HepG2 (cell line): ENCODE results near the gene CTDNEP1. TPM values are rescaled to one million over a fixed set of nuclear protein-coding genes. Genes with fewer than 3 reads are reported as not detected.

ENCODE experiments used
- ATF7-NPFF ChIP-seq: sonication (generic); formaldehyde crosslinking; IDR thresholded peaks from 2 replicates; pipeline ENCODE4 v1.8.1; 2023; ENCODE audit warnings: mild to moderate bottlenecking, low read depth, missing genetic modification reagents, moderate library complexity
- ATM ChIP-seq: fragments of 450-650 bp; IDR thresholded peaks from 2 replicates; pipeline ENCODE4 v1.7.1; 2017; ENCODE audit warnings: mild to moderate bottlenecking, borderline replicate concordance
- ETV5 ChIP-seq: IDR thresholded peaks from 2 replicates; pipeline ENCODE4 v1.6.1; 2018; ENCODE audit warnings: missing biosample characterization, missing genetic modification reagents, inconsistent platforms, borderline replicate concordance
- JUND ChIP-seq: sonication (generic); formaldehyde crosslinking; IDR thresholded peaks from 2 replicates; pipeline ENCODE4 v1.8.0; 2022; ENCODE audit warnings: mild to moderate bottlenecking, missing genetic modification reagents
- SMARCE1 ChIP-seq: fragments of 450-650 bp; IDR thresholded peaks from 2 replicates; pipeline ENCODE4 v1.6.1; 2017; ENCODE audit warnings: borderline replicate concordance
- SP2 ChIP-seq: sonication (generic); formaldehyde crosslinking; IDR thresholded peaks from 2 replicates; pipeline ENCODE4 v1.5.1; 2020; ENCODE audit warnings: mild to moderate bottlenecking, missing genetic modification reagents
- TAF15 ChIP-seq: fragments of 200-400 bp; formaldehyde crosslinking; IDR thresholded peaks from one replicate; pipeline ENCODE4 v1.6.1; 2018; ENCODE audit warnings: mild to moderate bottlenecking, low read depth, low read length; ENCODE audit not compliant: poor library complexity, severe bottlenecking
- ZNF274 ChIP-seq: sonication (generic); formaldehyde crosslinking; IDR thresholded peaks from 2 replicates; pipeline ENCODE4 v1.5.1; 2020; ENCODE audit warnings: mild to moderate bottlenecking, missing genetic modification reagents
- ZNF674 ChIP-seq: sonication (generic); formaldehyde crosslinking; IDR thresholded peaks from 2 replicates; pipeline ENCODE4 v1.5.0; 2020; ENCODE audit warnings: low read depth, mild to moderate bottlenecking, missing genetic modification reagents
- polyA plus RNA-seq, 8 experiments: library from polyadenylated mRNA; depleted of rRNA in 3 of 8; stranded (reverse) in 7 of 8; unstranded in 1 of 8; fragments of >200 nt; fragmentation: Illumina TruSeq in 4 of 8; extraction: Trizol in 4 of 8; gene quantifications; 2 replicates each; pipeline versions ENCODE4 v1.2.1 to v1.2.3, GENCODE V29; 2011 to 2016; ENCODE audit warnings: low read depth in 4 of 8, missing spikeins in 1 of 8, mixed read lengths in 1 of 8; ENCODE audit not compliant: insufficient read depth in 1 of 8
- total RNA-seq, 5 experiments: library from RNA; depleted of rRNA; stranded (reverse); fragments of >200 nt; fragmentation: Illumina TruSeq; extraction: Trizol; gene quantifications; 2 replicates each; pipeline ENCODE4 v1.2.3, GENCODE V29; 2016; ENCODE audit warnings: low read depth in 1 of 5
- TF ChIP-seq, protein P1 (sequence below), 2 experiments: sonication (generic) in 1 of 2; formaldehyde crosslinking in 1 of 2; IDR thresholded peaks; 2 replicates each; pipeline versions ENCODE4 v1.5.1 to v1.6.1; 2011 to 2020; ENCODE audit warnings: borderline replicate concordance in 1 of 2, low read depth in 1 of 2, low read length in 1 of 2, mild to moderate bottlenecking in 1 of 2, missing genetic modification reagents in 1 of 2, moderate library complexity in 1 of 2
- TF ChIP-seq, protein P2 (sequence below): sonication (generic); formaldehyde crosslinking; IDR thresholded peaks from 2 replicates; pipeline ENCODE4 v1.5.0; 2020; ENCODE audit warnings: mild to moderate bottlenecking, missing genetic modification reagents, borderline replicate concordance

The CTDNEP1 gene
- total and polyA plus RNA-seq, 2 of the 13 experiments (the other 11 are each of a cell fraction or from before 2014, with no cell fraction given): 19.8 to 118 TPM

DNA sequence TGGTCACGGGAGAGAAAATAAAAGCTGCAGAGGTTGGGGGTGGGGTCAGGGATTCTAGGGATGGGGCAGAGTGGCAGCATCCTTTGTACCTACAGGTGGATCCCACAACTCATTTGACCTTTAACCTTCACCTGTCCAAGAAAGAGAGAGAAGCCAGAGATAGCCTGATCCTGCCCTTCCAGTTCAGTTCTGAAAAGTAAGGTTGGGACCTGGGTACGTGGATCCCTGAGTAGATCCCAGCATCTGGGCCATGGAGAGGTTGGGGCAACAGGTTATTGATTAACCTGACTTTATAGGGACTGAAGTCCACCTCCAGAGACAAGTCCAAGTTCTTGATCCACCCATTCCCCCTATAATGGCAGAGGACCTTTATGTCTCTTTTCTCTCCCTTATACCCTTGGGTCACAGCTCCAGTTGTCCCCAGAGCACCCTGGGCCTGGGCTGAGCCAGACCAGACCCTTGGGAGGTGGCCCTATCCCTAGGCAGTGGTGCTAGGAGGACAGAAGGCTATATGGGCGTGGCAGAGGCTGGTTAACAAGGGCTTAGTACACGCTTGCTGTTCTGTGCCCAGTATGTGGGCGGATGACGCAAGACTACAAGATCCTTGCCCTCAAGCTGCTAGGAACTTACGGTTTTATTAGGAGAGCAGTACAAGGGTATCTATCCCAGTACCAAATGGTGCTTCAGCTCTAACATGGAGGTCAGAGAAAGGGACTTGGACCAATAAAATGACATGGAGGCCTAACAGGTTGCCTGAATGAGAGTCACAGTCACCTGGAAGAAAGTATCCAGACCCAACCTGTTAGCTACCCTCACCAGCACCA lies 7.4 kb upstream of the CTDNEP1 start (continued):
- TF ChIP-seq JUND (CRISPR knock-in tag): peak; percentile 56; the same call in 1 of the 2 replicates
- TF ChIP-seq ZNF274 (CRISPR knock-in tag): peak; percentile 61; the same call in 1 of the 2 replicates
- no peak for TF ChIP-seq SMARCE1
- no peak for TF ChIP-seq ATF7-NPFF (CRISPR knock-in tag)
- no peak for TF ChIP-seq ZNF674 (CRISPR knock-in tag)
- no peak for TF ChIP-seq TAF15
- TF ChIP-seq, protein P1, sequence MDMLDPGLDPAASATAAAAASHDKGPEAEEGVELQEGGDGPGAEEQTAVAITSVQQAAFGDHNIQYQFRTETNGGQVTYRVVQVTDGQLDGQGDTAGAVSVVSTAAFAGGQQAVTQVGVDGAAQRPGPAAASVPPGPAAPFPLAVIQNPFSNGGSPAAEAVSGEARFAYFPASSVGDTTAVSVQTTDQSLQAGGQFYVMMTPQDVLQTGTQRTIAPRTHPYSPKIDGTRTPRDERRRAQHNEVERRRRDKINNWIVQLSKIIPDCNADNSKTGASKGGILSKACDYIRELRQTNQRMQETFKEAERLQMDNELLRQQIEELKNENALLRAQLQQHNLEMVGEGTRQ (IDR thresholded peaks at IDR 0.05; ENCODE audit: low read depth, low read length): no peak
- TF ChIP-seq, protein P1 (CRISPR knock-in tag; IDR thresholded peaks at IDR 0.05; ENCODE audit: borderline replicate concordance): no peak
- no peak for TF ChIP-seq ATM
- no peak; the same call in 1 of the 2 replicates for TF ChIP-seq ETV5
- TF ChIP-seq, protein P2, sequence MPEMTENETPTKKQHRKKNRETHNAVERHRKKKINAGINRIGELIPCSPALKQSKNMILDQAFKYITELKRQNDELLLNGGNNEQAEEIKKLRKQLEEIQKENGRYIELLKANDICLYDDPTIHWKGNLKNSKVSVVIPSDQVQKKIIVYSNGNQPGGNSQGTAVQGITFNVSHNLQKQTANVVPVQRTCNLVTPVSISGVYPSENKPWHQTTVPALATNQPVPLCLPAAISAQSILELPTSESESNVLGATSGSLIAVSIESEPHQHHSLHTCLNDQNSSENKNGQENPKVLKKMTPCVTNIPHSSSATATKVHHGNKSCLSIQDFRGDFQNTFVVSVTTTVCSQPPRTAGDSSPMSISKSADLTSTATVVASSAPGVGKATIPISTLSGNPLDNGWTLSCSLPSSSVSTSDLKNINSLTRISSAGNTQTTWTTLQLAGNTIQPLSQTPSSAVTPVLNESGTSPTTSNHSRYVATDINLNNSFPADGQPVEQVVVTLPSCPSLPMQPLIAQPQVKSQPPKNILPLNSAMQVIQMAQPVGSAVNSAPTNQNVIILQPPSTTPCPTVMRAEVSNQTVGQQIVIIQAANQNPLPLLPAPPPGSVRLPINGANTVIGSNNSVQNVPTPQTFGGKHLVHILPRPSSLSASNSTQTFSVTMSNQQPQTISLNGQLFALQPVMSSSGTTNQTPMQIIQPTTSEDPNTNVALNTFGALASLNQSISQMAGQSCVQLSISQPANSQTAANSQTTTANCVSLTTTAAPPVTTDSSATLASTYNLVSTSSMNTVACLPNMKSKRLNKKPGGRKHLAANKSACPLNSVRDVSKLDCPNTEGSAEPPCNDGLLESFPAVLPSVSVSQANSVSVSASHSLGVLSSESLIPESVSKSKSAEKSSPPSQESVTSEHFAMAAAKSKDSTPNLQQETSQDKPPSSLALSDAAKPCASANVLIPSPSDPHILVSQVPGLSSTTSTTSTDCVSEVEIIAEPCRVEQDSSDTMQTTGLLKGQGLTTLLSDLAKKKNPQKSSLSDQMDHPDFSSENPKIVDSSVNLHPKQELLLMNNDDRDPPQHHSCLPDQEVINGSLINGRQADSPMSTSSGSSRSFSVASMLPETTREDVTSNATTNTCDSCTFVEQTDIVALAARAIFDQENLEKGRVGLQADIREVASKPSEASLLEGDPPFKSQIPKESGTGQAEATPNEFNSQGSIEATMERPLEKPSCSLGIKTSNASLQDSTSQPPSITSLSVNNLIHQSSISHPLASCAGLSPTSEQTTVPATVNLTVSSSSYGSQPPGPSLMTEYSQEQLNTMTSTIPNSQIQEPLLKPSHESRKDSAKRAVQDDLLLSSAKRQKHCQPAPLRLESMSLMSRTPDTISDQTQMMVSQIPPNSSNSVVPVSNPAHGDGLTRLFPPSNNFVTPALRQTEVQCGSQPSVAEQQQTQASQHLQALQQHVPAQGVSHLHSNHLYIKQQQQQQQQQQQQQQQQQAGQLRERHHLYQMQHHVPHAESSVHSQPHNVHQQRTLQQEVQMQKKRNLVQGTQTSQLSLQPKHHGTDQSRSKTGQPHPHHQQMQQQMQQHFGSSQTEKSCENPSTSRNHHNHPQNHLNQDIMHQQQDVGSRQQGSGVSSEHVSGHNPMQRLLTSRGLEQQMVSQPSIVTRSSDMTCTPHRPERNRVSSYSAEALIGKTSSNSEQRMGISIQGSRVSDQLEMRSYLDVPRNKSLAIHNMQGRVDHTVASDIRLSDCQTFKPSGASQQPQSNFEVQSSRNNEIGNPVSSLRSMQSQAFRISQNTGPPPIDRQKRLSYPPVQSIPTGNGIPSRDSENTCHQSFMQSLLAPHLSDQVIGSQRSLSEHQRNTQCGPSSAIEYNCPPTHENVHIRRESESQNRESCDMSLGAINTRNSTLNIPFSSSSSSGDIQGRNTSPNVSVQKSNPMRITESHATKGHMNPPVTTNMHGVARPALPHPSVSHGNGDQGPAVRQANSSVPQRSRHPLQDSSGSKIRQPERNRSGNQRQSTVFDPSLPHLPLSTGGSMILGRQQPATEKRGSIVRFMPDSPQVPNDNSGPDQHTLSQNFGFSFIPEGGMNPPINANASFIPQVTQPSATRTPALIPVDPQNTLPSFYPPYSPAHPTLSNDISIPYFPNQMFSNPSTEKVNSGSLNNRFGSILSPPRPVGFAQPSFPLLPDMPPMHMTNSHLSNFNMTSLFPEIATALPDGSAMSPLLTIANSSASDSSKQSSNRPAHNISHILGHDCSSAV (CRISPR knock-in tag): no peak
- no peak for TF ChIP-seq SP2 (CRISPR knock-in tag)
